HEK293T (cell line): Measurements from ENCODE around the gene FNTB.

Experiments
- CTCF ChIA-PET: fragments of 350-600 bp; formaldehyde crosslinking; extraction: SDS; loops from one replicate; lab custom pipeline; 2021; ENCODE audit warnings: antibody characterized with exemption, inconsistent platforms; lab: Yijun Ruan, JAX
- POLR2A ChIA-PET: fragments of 350-600 bp; formaldehyde crosslinking; extraction: SDS; loops from one replicate; lab custom pipeline; 2020; ENCODE audit warnings: antibody characterized with exemption, inconsistent platforms; lab: Yijun Ruan, JAX
- DNase-seq: peaks from one replicate; pipeline ENCODE4 v3.0.0; 2012; ENCODE audit warnings: mixed read lengths; ENCODE audit errors: extremely low spot score
- ARNT ChIP-seq: fragments of 450-650 bp; IDR thresholded peaks from 2 replicates; pipeline ENCODE4 v1.6.1; 2017; ENCODE audit warnings: mild to moderate bottlenecking
- BHLHE40 ChIP-seq: fragments of 450-650 bp; IDR thresholded peaks from 2 replicates; pipeline ENCODE4 v1.6.1; 2016; ENCODE audit warnings: mild to moderate bottlenecking, moderate library complexity, borderline replicate concordance
- CTBP1 ChIP-seq: fragments of 450-650 bp; IDR thresholded peaks from 2 replicates; pipeline ENCODE4 v1.6.1; 2016; ENCODE audit warnings: borderline replicate concordance
- ELF4 ChIP-seq: fragments of 450-650 bp; IDR thresholded peaks from 2 replicates; pipeline ENCODE4 v1.6.1; 2017; ENCODE audit warnings: antibody characterized with exemption
- FOXA1 ChIP-seq: fragments of 450-650 bp; IDR thresholded peaks from 2 replicates; pipeline ENCODE4 v1.6.1; 2016; ENCODE audit warnings: mild to moderate bottlenecking
- FOXK2 ChIP-seq: fragments of 450-650 bp; IDR thresholded peaks from 2 replicates; pipeline ENCODE4 v1.6.1; 2016; ENCODE audit warnings: mild to moderate bottlenecking
- FOXM1 ChIP-seq: fragments of 450-650 bp; IDR thresholded peaks from 2 replicates; pipeline ENCODE4 v1.6.1; 2017; ENCODE audit warnings: mild to moderate bottlenecking, borderline replicate concordance
- HDGF ChIP-seq: fragments of 450-650 bp; IDR thresholded peaks from 2 replicates; pipeline ENCODE4 v1.6.1; 2017; ENCODE audit warnings: antibody characterized with exemption, borderline replicate concordance
- L3MBTL2 ChIP-seq: fragments of 450-650 bp; conservative IDR thresholded peaks from 2 replicates; pipeline ENCODE4 v1.6.1; 2016; ENCODE audit warnings: mild to moderate bottlenecking
- LEF1 ChIP-seq: fragments of 450-650 bp; IDR thresholded peaks from 2 replicates; pipeline ENCODE4 v1.6.1; 2017; ENCODE audit warnings: mild to moderate bottlenecking, borderline replicate concordance
- NFRKB ChIP-seq: fragments of 450-650 bp; IDR thresholded peaks from 2 replicates; pipeline ENCODE4 v1.6.1; 2016; ENCODE audit warnings: mild to moderate bottlenecking, moderate library complexity
- PKNOX1 ChIP-seq: fragments of 450-650 bp; IDR thresholded peaks from 2 replicates; pipeline ENCODE4 v1.6.1; 2016
- SP1 ChIP-seq: fragments of 450-650 bp; IDR thresholded peaks from 2 replicates; pipeline ENCODE4 v1.6.1; 2017
- SUZ12 ChIP-seq: fragments of 450-650 bp; IDR thresholded peaks from 2 replicates; pipeline ENCODE4 v1.6.1; 2016; ENCODE audit warnings: mild to moderate bottlenecking
- TARDBP ChIP-seq: fragments of 450-650 bp; IDR thresholded peaks from 2 replicates; pipeline ENCODE4 v1.6.1; 2016
- ZNF384 ChIP-seq: fragments of 450-650 bp; IDR thresholded peaks from 2 replicates; pipeline ENCODE4 v1.6.1; 2016

FNTB gene

GRCh38 chr14:64946310-64947045, 40.2 kb upstream of the FNTB start:
- no peak for DNase-seq
- ChIA-PET POLR2A (interaction anchor here (0.7 kb wide), 1 partner anchor 11 kb away, joined by 3 read pairs; no protein-coding TSS in a partner anchor), CTCF (no interaction called here)
- TF ChIP-seq L3MBTL2 (no peak), CTBP1 (no peak), NFRKB (no peak), PKNOX1 (no peak), FOXA1 (no peak)

GRCh38 chr14:64947710-64948611, 38.7 kb upstream of the FNTB start:
- CTCF ChIA-PET, result no interaction called here
- POLR2A ChIA-PET, result no interaction called here
- no peak for DNase-seq
- TF ChIP-seq ZNF384 (no peak), HDGF (no peak)

GRCh38 chr14:64948612-64949210, 38.0 kb upstream of the FNTB start:
- ChIA-PET POLR2A (no interaction called here), CTCF (no interaction called here)
- DNase-seq, result no peak
- TF ChIP-seq FOXA1 (no peak), BHLHE40 (no peak), SUZ12 (no peak), LEF1 (no peak), FOXK2 (no peak), TARDBP (no peak), ELF4 (no peak), L3MBTL2 (no peak), ZNF384 (no peak), HDGF (no peak), FOXM1 (no peak), CTBP1 (no peak), SP1 (no peak), ARNT (no peak), NFRKB (no peak), PKNOX1 (no peak)

GRCh38 chr14:64950889-64951288, 35.8 kb upstream of the FNTB start:
- no peak for DNase-seq
- ChIA-PET POLR2A (no interaction called here), CTCF (no interaction called here)
- TF ChIP-seq ARNT, result no peak
- no peak for TF ChIP-seq CTBP1
- no peak for TF ChIP-seq PKNOX1
- no peak for TF ChIP-seq FOXA1
- no peak for TF ChIP-seq ZNF384
- no peak for TF ChIP-seq FOXM1
- TF ChIP-seq TARDBP, result no peak
- TF ChIP-seq SP1, result no peak
- no peak for TF ChIP-seq BHLHE40
- no peak for TF ChIP-seq HDGF
- no peak for TF ChIP-seq FOXK2
- TF ChIP-seq LEF1, result no peak
- no peak for TF ChIP-seq NFRKB
- no peak for TF ChIP-seq L3MBTL2
- no peak for TF ChIP-seq SUZ12
- no peak for TF ChIP-seq ELF4

GRCh38 chr14:64951291-64951690, 35.4 kb upstream of the FNTB start:
- TF ChIP-seq FOXM1, result no peak
- no peak for TF ChIP-seq ELF4
- no peak for TF ChIP-seq HDGF
- TF ChIP-seq FOXK2, result no peak
- no peak for TF ChIP-seq SP1
- TF ChIP-seq ZNF384, result no peak
- TF ChIP-seq CTBP1, result no peak
- no peak for TF ChIP-seq SUZ12
- no peak for TF ChIP-seq PKNOX1
- TF ChIP-seq BHLHE40, result no peak
- no peak for TF ChIP-seq FOXA1
- no peak for TF ChIP-seq TARDBP
- TF ChIP-seq NFRKB, result no peak
- TF ChIP-seq L3MBTL2, result no peak
- no peak for TF ChIP-seq LEF1
- no peak for TF ChIP-seq ARNT
- no peak for DNase-seq
- POLR2A ChIA-PET, result no interaction called here
- CTCF ChIA-PET, result no interaction called here
